Measurements from ENCODE around the gene ENO1. TPM values are rescaled to one million over a fixed set of nuclear protein-coding genes. Genes with fewer than 3 reads are reported as not detected.

Gene ENO1
- total and polyA plus RNA-seq, 9 of the 15 experiments (the other 6 are each of a cell fraction or from before 2014, with no cell fraction given), result 2,249 to 7,472 (median 2,868) TPM

GRCh38 chr1:8858888-8859706, 19.4 kb downstream of the ENO1 start (continued):
- peak in 1 of 2 experiments; percentile 23 for TF ChIP-seq AFF1 (IDR thresholded peaks at IDR 0.05; ENCODE audit: low read depth in 1 of 2, partially characterized antibody in 2 of 2)
- TF ChIP-seq ZNF224 (CRISPR knock-in tag; IDR thresholded peaks at IDR 0.05), result peak; percentile 14; the same call in 1 of the 2 replicates
- peak; percentile 51; the same call in 1 of the 2 replicates for TF ChIP-seq JUND (IDR thresholded peaks at IDR 0.05; ENCODE audit: borderline replicate concordance, low read depth, low read length)
- no peak; the same call in 2 of the 3 replicates for TF ChIP-seq JUND (tag; IDR thresholded peaks at IDR 0.05; ENCODE audit: borderline replicate concordance, low read depth, low read length)
- TF ChIP-seq ZNF407 (IDR thresholded peaks at IDR 0.05; ENCODE audit: low read depth), result no peak
- TF ChIP-seq SAFB (IDR thresholded peaks at IDR 0.05; ENCODE audit: borderline replicate concordance, low read depth, low read length), result no peak
- TF ChIP-seq SIRT6 (IDR thresholded peaks at IDR 0.05; ENCODE audit: low read depth, low read length), result peak; percentile 73
- TF ChIP-seq ZNF384 (IDR thresholded peaks at IDR 0.05; ENCODE audit: low read depth, low read length), result peak; percentile 3; the same call in 1 of the 2 replicates
- no peak for TF ChIP-seq ZHX1 (conservative IDR thresholded peaks at IDR 0.05; ENCODE audit: low read length)
- 0 out of 2 replicates have a peak, but pooled peaks have one; percentile 27 for TF ChIP-seq NFIC (IDR thresholded peaks at IDR 0.05)
